ENCODE results near the gene GZF1.

The GZF1 gene

GRCh38 chr20:23409800-23410199 is 47.8 kb downstream of the GZF1 start:
- no peak overlapping the region for H3K4me3 ChIP-seq (ENCODE audit: low read depth, low read length)
- TF ChIP-seq CTCF (IDR thresholded peaks at IDR 0.05; ENCODE audit: low read depth, low read length) = no peak
- DNase-seq (ENCODE audit: low read depth, low spot score) = no peak
- in situ Hi-C loops (cut with HindIII; ENCODE audit: low sequenced_read_pairs) = no loop called here

DNA sequence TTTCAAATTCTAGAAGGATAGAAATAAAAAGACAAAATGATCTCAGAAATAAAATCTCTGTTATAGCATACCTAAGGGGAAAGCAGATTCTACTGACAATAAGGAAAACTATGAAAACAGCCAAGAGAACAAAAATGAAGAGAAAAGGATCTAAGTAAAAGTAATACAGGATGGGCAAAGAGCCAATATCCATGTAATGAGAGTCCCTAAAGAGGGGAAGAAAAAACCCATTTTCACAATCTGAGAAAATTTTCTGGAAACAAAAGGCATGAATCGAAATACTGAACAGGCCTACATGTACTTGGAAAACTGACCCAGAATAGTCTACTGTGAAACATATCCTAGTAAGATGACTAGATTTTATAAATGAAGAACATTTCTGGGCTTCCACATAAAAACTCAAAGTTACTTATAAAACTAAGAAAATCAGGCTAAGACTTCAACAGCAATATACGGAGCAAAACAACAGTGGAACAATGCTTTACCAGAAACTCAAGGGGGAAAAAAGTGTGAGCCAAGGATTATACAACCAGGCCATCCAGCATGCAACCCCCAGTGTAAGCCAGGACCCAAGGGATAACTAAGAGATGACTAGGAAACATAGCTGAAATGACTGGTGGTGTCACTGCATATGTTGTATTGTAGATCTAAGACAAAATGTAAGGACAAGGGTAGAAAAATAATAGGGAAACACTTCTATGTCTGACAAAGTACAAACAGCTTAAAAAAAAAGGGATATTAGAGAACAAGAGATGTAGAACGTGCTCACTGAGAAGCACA is 49.1 kb downstream of the GZF1 start:
- DNase-seq (ENCODE audit: low read depth, low spot score) = no peak
- no peak overlapping the region for H3K4me3 ChIP-seq (ENCODE audit: low read depth, low read length)
- no peak for TF ChIP-seq CTCF (IDR thresholded peaks at IDR 0.05; ENCODE audit: low read depth, low read length)
- in situ Hi-C loops (cut with HindIII; ENCODE audit: low sequenced_read_pairs) = no loop called here

DNA sequence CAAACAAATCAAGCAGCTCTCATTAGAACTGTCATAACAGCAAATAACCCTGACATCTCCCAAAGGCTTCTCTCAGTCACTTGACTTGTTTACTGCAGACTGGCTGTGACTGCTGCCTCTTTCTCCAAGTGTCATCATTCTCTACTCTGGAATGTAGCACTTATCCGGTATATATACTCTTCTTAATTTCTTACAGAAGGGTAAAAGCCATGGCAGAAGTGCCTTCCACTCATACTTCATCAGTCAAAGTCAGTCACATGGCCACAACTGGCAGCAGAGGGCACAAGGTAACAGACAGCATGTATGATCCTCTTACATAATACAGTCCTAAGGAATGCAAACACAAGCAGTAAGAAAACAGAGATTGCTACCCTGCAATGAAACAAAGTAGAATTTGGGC is 50.0 kb downstream of the GZF1 start:
- no peak overlapping the region for H3K4me3 ChIP-seq (ENCODE audit: low read depth, low read length)
- no peak for DNase-seq (ENCODE audit: low read depth, low spot score)
- in situ Hi-C loops (cut with HindIII; ENCODE audit: low sequenced_read_pairs) = no loop called here
- TF ChIP-seq CTCF (IDR thresholded peaks at IDR 0.05; ENCODE audit: low read depth, low read length) = no peak

DNA sequence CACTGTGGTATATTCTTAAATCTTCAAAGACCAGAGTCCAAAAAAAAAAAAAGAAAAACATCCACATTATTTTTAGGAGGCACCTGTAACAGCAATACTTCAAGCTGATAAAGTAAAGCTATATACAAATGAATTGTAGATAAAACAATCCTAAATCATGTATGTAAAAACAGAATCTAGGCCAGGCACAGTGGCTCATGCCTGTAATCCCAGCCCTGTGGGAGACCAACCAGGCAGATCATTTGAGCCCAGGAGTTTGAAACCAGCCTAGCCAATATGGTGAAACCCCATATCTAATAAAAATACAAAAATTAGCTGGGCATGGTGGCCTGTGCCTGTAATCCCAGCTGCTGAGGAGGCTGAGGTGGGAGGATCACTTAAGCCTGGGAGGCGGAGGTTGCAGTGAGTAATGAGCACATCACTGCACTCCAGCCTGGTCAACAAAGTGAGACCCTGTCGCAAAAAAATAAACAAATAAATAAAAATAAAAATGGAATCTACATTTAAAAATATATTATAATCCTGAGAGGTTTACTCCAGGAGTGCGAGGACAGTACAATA is 52.0 kb downstream of the GZF1 start:
- H3K4me3 ChIP-seq (ENCODE audit: low read depth, low read length) = no peak overlapping the region
- in situ Hi-C loops (cut with HindIII; ENCODE audit: low sequenced_read_pairs) = no loop called here
- no peak for TF ChIP-seq CTCF (IDR thresholded peaks at IDR 0.05; ENCODE audit: low read depth, low read length)
- DNase-seq (ENCODE audit: low read depth, low spot score) = no peak

DNA sequence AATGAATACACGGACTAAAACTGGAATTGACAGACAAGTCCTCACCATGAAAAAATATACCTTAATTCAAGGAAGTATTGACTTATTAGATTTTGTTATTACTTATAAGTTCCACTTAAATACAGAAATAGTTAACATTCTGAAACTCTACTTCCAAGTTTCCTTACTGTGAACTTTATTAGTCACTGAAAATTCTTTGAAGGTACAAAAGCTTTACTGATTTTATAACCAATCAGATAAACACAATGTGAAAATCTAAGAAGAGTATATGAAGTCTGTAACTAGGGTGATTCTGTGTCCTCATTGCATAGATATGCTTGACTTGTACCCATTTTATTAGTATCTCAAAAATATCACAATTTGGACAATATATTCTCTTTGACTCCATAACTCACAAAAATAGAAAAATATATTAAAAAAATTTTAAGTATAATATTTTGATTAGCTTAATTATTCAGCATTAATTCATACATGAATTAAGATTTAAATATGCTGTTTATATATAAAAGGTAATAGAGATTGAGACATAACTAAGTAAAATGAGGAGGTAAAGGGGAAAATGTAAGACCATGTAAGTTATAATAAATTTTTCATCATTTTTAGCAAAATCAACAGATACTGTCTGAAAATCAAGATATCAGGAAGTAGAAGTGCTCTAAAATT is 52.7 kb downstream of the GZF1 start:
- H3K4me3 ChIP-seq (ENCODE audit: low read depth, low read length) = no peak overlapping the region
- DNase-seq (ENCODE audit: low read depth, low spot score) = no peak
- no peak for TF ChIP-seq CTCF (IDR thresholded peaks at IDR 0.05; ENCODE audit: low read depth, low read length)
- in situ Hi-C loops (cut with HindIII; ENCODE audit: low sequenced_read_pairs) = no loop called here

- no peak overlapping the region for H3K4me3 ChIP-seq (ENCODE audit: low read depth, low read length)
- in situ Hi-C loops (cut with HindIII; ENCODE audit: low sequenced_read_pairs) = no loop called here
- DNase-seq (ENCODE audit: low read depth, low spot score) = no peak
- no peak for TF ChIP-seq CTCF (IDR thresholded peaks at IDR 0.05; ENCODE audit: low read depth, low read length)
Measured at GRCh38 chr20:23415555-23415954, 53.6 kb downstream of the GZF1 start.
